Retinal pigment epithelial cell (primary cell): ENCODE data around the gene CAMKMT.

ENCODE experiments used
- DNase-seq: peaks from one replicate; pipeline ENCODE4 v3.0.0-alpha.2; 2010; ENCODE audit warnings: low read depth
- H3K4me3 ChIP-seq: 2 replicates; pipeline ENCODE4 v1.5.1; 2011; ENCODE audit warnings: mild to moderate bottlenecking, low read length, control low read depth, moderate library complexity
- TF ChIP-seq, protein P1 (sequence below): conservative IDR thresholded peaks from 2 replicates; pipeline ENCODE4 v1.5.1; 2011; ENCODE audit warnings: low read depth, low read length, control low read depth, inconsistent platforms

Gene CAMKMT

DNA sequence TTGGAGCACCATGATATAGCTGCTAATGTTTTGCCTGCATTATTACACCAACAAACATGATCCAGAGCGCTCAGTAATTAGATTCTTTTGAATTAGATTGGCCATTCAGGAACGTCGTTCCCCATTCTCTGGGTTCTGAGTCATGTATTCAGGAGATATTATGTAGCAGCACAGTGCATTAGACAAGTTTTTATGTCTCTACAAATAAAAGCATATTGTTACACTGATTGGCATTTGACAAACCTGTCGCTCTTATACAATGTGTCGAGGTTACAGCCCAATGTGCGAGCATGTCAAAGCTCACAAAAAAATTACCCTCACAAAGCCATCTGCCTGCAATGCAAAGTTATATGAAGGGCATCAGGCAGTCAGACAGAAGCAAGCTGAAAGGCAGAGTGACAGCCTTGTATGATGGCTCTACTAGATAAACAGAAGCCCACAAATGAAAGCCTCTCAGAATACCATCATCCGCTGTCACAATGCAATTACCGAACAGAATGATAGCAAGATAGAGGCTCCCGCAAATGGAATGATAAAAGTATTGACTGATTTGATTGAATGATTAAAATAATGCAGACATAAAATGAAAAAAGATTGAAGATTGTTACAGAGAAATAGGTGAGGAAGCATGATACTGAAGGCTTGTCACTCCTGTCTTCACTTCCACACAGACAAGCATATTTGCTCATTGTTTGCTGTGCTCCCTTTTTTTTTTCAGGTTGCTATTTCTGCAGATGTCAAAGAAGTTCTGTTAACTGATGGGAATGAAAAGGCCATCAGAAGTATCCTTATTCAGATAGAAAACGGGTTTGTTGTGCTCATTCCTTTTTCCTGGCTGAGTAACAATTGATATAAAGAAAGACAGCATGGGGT lies 345.2 kb downstream of the CAMKMT start:
- no peak for DNase-seq
- H3K4me3 ChIP-seq, result no peak overlapping the region
- TF ChIP-seq, protein P1, sequence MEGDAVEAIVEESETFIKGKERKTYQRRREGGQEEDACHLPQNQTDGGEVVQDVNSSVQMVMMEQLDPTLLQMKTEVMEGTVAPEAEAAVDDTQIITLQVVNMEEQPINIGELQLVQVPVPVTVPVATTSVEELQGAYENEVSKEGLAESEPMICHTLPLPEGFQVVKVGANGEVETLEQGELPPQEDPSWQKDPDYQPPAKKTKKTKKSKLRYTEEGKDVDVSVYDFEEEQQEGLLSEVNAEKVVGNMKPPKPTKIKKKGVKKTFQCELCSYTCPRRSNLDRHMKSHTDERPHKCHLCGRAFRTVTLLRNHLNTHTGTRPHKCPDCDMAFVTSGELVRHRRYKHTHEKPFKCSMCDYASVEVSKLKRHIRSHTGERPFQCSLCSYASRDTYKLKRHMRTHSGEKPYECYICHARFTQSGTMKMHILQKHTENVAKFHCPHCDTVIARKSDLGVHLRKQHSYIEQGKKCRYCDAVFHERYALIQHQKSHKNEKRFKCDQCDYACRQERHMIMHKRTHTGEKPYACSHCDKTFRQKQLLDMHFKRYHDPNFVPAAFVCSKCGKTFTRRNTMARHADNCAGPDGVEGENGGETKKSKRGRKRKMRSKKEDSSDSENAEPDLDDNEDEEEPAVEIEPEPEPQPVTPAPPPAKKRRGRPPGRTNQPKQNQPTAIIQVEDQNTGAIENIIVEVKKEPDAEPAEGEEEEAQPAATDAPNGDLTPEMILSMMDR, result no peak

GRCh38 chr2:44707945-44708660 lies 346.4 kb downstream of the CAMKMT start:
- no peak overlapping the region for H3K4me3 ChIP-seq
- TF ChIP-seq, protein P1, result no peak
- no peak for DNase-seq

GRCh38 chr2:44708661-44709000 lies 346.9 kb downstream of the CAMKMT start:
- no peak for DNase-seq
- H3K4me3 ChIP-seq, result no peak overlapping the region
- TF ChIP-seq, protein P1, result no peak

GRCh38 chr2:44713170-44713569 lies 351.4 kb downstream of the CAMKMT start:
- no peak overlapping the region for H3K4me3 ChIP-seq
- TF ChIP-seq, protein P1, result no peak
- no peak for DNase-seq

DNA sequence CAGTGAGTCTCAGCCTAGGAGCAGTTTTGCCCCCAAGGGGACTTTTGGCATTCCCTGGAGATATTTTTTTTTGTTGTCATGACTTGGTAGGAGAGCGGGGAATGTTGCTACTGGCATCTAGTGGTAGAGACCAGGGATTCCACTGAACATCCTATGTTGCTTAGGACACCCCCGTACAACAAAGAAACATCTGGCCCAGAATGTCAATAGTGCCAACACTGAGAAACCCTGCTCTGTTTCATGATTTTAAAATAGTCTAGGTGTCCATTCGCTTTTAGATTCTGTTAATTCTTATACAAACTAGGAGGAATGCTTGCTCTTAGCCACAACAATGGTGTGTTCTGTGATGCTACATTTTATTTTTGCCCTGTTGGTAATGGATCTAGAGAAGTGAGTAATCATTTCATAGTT lies 353.9 kb downstream of the CAMKMT start:
- TF ChIP-seq, protein P1, result peak; percentile 75
- no peak overlapping the region for H3K4me3 ChIP-seq
- peak; percentile 13 for DNase-seq

- TF ChIP-seq, protein P1, result no peak
- no peak for DNase-seq
- no peak overlapping the region for H3K4me3 ChIP-seq
Observed at GRCh38 chr2:44716131-44716530, 354.4 kb downstream of the CAMKMT start.
